G401.6 (cell line): Measurements from ENCODE around the gene WWTR1.

Experiments
- FAIRE-seq: peaks from 2 replicates; lab custom pipeline; 2012; peaks lifted over from hg19 to GRCh38; lab: Jason Lieb, UNC

The WWTR1 gene

GRCh38 chr3:149563114-149563513 is 94.7 kb downstream of the WWTR1 start:
- no peak for FAIRE-seq

- FAIRE-seq = no peak
These were observed 97.2 kb downstream of the WWTR1 start for GRCh38 chr3:149560617-149561016.

- no peak for FAIRE-seq
These were observed 97.8 kb downstream of the WWTR1 start for GRCh38 chr3:149560001-149560400.

- FAIRE-seq = no peak
These were observed 98.3 kb downstream of the WWTR1 start for GRCh38 chr3:149559525-149559924.

- FAIRE-seq = no peak
These were observed 101.9 kb downstream of the WWTR1 start for GRCh38 chr3:149555927-149556326.

GRCh38 chr3:149554826-149555225 is 103.0 kb downstream of the WWTR1 start:
- no peak for FAIRE-seq

GRCh38 chr3:149553781-149554451 is 103.9 kb downstream of the WWTR1 start:
- FAIRE-seq = no peak

GRCh38 chr3:149552700-149553099 is 105.1 kb downstream of the WWTR1 start:
- FAIRE-seq = no peak

- no peak for FAIRE-seq
These were observed 106.3 kb downstream of the WWTR1 start for GRCh38 chr3:149551500-149551899.

GRCh38 chr3:149548669-149549065 is 109.2 kb downstream of the WWTR1 start:
- FAIRE-seq = no peak

GRCh38 chr3:149547954-149548668 is 109.7 kb downstream of the WWTR1 start:
- no peak for FAIRE-seq

GRCh38 chr3:149547413-149547812 is 110.4 kb downstream of the WWTR1 start:
- no peak for FAIRE-seq

GRCh38 chr3:149545049-149545448 is 112.8 kb downstream of the WWTR1 start:
- FAIRE-seq = no peak

- no peak for FAIRE-seq
These were observed 115.2 kb downstream of the WWTR1 start for GRCh38 chr3:149542375-149543312.

GRCh38 chr3:149541091-149541491 is 116.7 kb downstream of the WWTR1 start:
- FAIRE-seq = no peak

- FAIRE-seq = no peak
These were observed 119.5 kb downstream of the WWTR1 start for GRCh38 chr3:149538371-149538770.

- FAIRE-seq = no peak
These were observed 121.4 kb downstream of the WWTR1 start for GRCh38 chr3:149536429-149536828.

- FAIRE-seq = no peak
These were observed 122.5 kb downstream of the WWTR1 start for GRCh38 chr3:149535333-149535685.

- FAIRE-seq = no peak
These were observed 123.0 kb downstream of the WWTR1 start for GRCh38 chr3:149534671-149535332.

GRCh38 chr3:149534082-149534481 is 123.7 kb downstream of the WWTR1 start:
- no peak for FAIRE-seq

GRCh38 chr3:149532489-149533180 is 125.2 kb downstream of the WWTR1 start:
- FAIRE-seq = no peak

- FAIRE-seq = no peak
These were observed 128.7 kb downstream of the WWTR1 start for GRCh38 chr3:149529099-149529498.
